RWPE2 (cell line): ENCODE results near the gene TMEM18.

Experiments
- ATAC-seq: fragments of 200-7000 bp; cut with Tn5 transposase; 3 replicates; pipeline ENCODE4 v1.9.1; 2021; ENCODE audit warnings: low read depth
- DNase-seq: peaks from one replicate; pipeline ENCODE4 v3.0.0-alpha.2; 2020; ENCODE audit warnings: low spot score
- H3K27ac ChIP-seq: fragments of 450-650 bp; 2 replicates; pipeline ENCODE4 v1.5.1; 2017; ENCODE audit warnings: mild to moderate bottlenecking; ENCODE audit not compliant: poor library complexity, severe bottlenecking
- H3K27me3 ChIP-seq: fragments of 250-450 bp; sonication (Bioruptor Pico); 2 replicates; pipeline ENCODE4 v1.5.1; 2021; ENCODE audit warnings: mild to moderate bottlenecking, moderate library complexity; ENCODE audit not compliant: insufficient read depth, poor library complexity, severe bottlenecking
- H3K36me3 ChIP-seq: fragments of 250-450 bp; sonication (Bioruptor Pico); 2 replicates; pipeline ENCODE4 v1.5.1; 2020; ENCODE audit warnings: low read depth, mild to moderate bottlenecking, moderate library complexity
- H3K4me1 ChIP-seq: fragments of 250-450 bp; sonication (Bioruptor Pico); 2 replicates; pipeline ENCODE4 v1.5.1; 2021; ENCODE audit warnings: mild to moderate bottlenecking, moderate library complexity; ENCODE audit not compliant: insufficient read depth, poor library complexity, severe bottlenecking
- H3K4me3 ChIP-seq: fragments of 250-450 bp; sonication (Bioruptor Pico); 2 replicates; pipeline ENCODE4 v1.5.1; 2021; ENCODE audit warnings: mild to moderate bottlenecking, moderate library complexity; ENCODE audit not compliant: severe bottlenecking
- H3K9me3 ChIP-seq: fragments of 250-450 bp; sonication (Bioruptor Pico); 2 replicates; pipeline ENCODE4 v1.5.1; 2021; ENCODE audit warnings: mild to moderate bottlenecking, moderate library complexity; ENCODE audit not compliant: severe bottlenecking
- CTCF ChIP-seq: fragments of 450-650 bp; IDR thresholded peaks from one replicate; pipeline ENCODE4 v1.5.1; 2017; ENCODE audit warnings: mild to moderate bottlenecking, moderate library complexity; ENCODE audit not compliant: poor library complexity, severe bottlenecking

The TMEM18 gene

GRCh38 chr2:677056-677958 is at the start of gene TMEM18:
TSS of gene TMEM18 (minus strand) at chr2:677406. CDS start at chr2:677345, 61 bp downstream.
- peaks cover 15% of the 10 kb centered on the region for H3K4me1 ChIP-seq
- ATAC-seq (peak; percentile 40), DNase-seq (peak; percentile 93)
- peak within 1 kb of the TSS; percentile 85 for H3K27ac ChIP-seq
- H3K9me3 ChIP-seq: no peaks in the 10 kb centered on the region
- peak within 1 kb of the TSS; percentile 54 for H3K4me3 ChIP-seq
- peak; percentile 28 for TF ChIP-seq CTCF
- H3K36me3 ChIP-seq: 0 out of 2 replicates have a peak, but pooled peaks cover 5% of the 10 kb centered on the region
- no peaks in the 10 kb centered on the region for H3K27me3 ChIP-seq

GRCh38 chr2:726169-726568 is 49.0 kb upstream of the TMEM18 start:
- Histone ChIP-seq H3K4me3 (no peak overlapping the region), H3K9me3 (no peaks in the 10 kb centered on the region), H3K27me3 (no peaks in the 10 kb centered on the region), H3K4me1 (no peaks in the 10 kb centered on the region), H3K27ac (no peak overlapping the region), H3K36me3 (no peaks in the 10 kb centered on the region)
- no peak for TF ChIP-seq CTCF
- ATAC-seq (no peak), DNase-seq (no peak)

- Histone ChIP-seq H3K4me3 (no peak overlapping the region), H3K27ac (no peak overlapping the region), H3K9me3 (no peaks in the 10 kb centered on the region), H3K27me3 (no peaks in the 10 kb centered on the region), H3K36me3 (no peaks in the 10 kb centered on the region), H3K4me1 (no peaks in the 10 kb centered on the region)
- DNase-seq: no peak
- TF ChIP-seq CTCF: no peak
- no peak for ATAC-seq
These were observed 48.3 kb upstream of the TMEM18 start for GRCh38 chr2:725468-725867.

GRCh38 chr2:723761-724160 is 46.6 kb upstream of the TMEM18 start:
- H3K4me3 ChIP-seq: no peak overlapping the region
- H3K4me1 ChIP-seq: no peaks in the 10 kb centered on the region
- H3K27me3 ChIP-seq: no peaks in the 10 kb centered on the region
- TF ChIP-seq CTCF: no peak
- DNase-seq (no peak), ATAC-seq (no peak)
- no peaks in the 10 kb centered on the region for H3K9me3 ChIP-seq
- H3K36me3 ChIP-seq: no peaks in the 10 kb centered on the region
- no peak overlapping the region for H3K27ac ChIP-seq

- Histone ChIP-seq H3K27ac (no peak overlapping the region), H3K36me3 (no peaks in the 10 kb centered on the region), H3K27me3 (no peaks in the 10 kb centered on the region), H3K9me3 (no peaks in the 10 kb centered on the region), H3K4me3 (no peak overlapping the region), H3K4me1 (no peaks in the 10 kb centered on the region)
- no peak for TF ChIP-seq CTCF
- no peak for ATAC-seq
- no peak for DNase-seq
These were observed 43.6 kb upstream of the TMEM18 start for GRCh38 chr2:720842-721241.
